HG03135 (cell line): Measurements from ENCODE around the gene C22orf31.
"Not testable (repeated sequence)": the region's sequence is repeated elsewhere in the genome, so short reads cannot be mapped to it uniquely, and the experiment has no call there.

Source experiments
- ATAC-seq: cut with Tn5 transposase; IDR thresholded peaks from one replicate; pipeline ENCODE4 v1.9.1; 2021; ENCODE audit warnings: mild to moderate bottlenecking, moderate library complexity; ENCODE audit not compliant: unreplicated experiment

C22orf31 gene

GRCh38 chr22:29055192-29055830, 6.3 kb downstream of the C22orf31 start:
- no peak for ATAC-seq

DNA sequence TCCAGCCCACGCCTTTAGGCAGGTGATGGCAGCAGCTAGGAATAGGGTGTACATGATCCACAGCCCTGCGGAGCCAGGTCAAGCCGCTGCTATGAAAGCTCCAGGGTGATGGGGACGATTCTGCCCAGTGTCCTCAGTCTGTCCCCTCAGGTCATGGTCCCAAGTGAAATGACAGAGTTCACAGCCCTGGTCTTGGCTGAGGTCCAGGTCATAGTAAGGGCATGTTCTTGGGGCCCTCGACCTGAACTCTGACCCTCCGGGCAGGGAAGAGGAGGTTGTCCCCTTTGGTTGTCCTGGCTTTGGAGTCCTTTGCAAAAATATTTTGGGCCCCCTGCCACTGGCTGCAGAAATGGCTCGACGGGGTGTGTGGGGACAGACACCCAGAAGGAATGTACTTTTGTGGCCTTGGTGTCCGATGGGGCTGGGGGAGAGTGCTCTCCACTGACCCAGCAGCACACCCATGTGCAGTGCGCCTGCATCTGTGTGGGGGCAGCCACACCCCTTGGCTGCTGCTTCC, 7.3 kb downstream of the C22orf31 start:
- ATAC-seq: no peak

DNA sequence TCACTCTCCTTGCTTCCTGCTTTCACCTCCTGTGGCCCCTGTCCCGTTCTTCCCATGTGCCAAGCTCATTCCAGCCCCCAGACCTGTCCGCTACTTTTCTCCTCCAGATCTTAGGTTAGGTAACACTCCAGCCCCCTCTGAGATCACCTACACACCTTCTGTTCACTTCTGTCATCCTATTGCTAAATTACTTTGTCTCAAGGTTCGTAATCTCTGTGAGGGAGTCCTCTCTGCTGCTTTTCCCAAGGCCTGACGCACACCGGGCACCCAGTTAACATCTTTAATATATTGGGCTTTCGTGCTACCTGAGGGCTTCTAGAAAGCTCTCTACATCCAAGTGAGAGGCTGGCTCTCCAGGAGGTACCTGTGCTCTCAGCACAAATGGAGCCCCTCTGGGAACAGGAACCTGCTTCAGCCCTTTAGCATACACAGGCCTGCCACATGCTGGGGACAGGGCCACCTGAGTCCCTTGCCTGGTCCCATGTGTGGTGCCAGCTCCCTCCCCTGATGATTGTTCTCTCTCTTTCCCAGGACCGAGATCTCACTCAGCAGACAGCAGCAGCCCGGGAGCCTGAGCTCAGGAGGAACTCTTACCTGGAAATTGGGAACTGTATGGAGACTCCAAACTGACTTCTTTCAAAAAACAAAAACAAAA, 8.5 kb downstream of the C22orf31 start:
- ATAC-seq: no peak

DNA sequence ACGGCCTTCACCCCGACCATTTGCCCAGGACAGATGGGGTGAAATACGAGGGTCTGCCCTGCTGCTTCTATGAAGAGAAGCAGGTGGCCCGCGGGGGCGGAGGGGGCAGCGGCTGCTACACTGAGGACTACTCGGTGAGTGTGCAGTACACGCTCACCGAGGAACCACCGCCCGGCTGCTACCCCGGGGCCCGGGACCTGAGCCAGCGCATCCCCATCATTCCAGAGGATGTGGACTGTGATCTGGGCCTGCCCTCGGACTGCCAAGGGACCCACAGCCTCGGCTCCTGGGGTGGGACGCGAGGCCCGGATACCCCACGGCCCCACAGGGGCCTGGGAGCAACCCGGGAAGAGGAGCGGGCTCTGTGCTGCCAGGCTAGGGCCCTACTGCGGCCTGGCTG, 11.2 kb downstream of the C22orf31 start:
- ATAC-seq: no peak

- no peak for ATAC-seq
Measured at GRCh38 chr22:29049655-29050263, 11.9 kb downstream of the C22orf31 start.

DNA sequence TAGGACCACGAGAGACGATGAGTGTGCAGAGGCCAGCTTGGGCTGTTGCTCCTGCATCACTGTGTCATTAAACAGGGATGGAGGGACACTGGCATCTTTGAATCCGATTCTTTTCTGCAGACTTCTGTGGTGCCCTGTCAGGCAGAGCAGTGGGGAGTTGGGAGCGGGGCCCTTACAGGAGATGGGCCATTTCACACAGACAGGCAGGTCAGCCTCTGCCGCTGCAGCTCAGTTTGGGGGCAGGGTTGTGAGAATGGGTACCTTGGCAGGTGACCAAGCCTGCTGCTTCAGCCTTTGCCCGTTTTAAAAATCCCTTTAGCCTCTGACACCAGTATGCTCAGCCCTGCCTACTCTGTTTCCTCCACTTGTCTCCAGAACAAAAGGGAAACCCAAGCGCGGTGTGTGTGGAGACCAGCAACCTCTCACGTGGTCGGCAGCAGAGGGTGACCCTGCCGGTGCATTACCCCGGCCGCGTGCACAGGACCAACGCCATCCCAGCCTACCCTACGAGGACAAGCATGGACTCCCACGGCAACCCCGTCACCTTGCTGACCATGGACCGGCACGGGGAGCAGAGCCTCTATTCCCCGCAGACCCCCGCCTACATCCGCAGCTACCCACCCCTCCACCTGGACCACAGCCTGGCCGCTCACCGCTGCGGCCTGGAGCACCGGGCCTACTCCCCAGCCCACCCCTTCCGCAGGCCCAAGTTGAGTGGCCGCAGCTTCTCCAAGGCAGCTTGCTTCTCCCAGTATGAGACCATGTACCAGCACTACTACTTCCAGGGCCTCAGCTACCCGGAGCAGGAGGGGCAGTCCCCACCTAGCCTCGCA, 12.6 kb downstream of the C22orf31 start:
- no peak for ATAC-seq

GRCh38 chr22:29044657-29045176, 16.9 kb downstream of the C22orf31 start:
- no peak for ATAC-seq

GRCh38 chr22:29043906-29044575, 17.6 kb downstream of the C22orf31 start:
- ATAC-seq: no peak

GRCh38 chr22:29041408-29041807, 20.2 kb downstream of the C22orf31 start:
- ATAC-seq: no peak

DNA sequence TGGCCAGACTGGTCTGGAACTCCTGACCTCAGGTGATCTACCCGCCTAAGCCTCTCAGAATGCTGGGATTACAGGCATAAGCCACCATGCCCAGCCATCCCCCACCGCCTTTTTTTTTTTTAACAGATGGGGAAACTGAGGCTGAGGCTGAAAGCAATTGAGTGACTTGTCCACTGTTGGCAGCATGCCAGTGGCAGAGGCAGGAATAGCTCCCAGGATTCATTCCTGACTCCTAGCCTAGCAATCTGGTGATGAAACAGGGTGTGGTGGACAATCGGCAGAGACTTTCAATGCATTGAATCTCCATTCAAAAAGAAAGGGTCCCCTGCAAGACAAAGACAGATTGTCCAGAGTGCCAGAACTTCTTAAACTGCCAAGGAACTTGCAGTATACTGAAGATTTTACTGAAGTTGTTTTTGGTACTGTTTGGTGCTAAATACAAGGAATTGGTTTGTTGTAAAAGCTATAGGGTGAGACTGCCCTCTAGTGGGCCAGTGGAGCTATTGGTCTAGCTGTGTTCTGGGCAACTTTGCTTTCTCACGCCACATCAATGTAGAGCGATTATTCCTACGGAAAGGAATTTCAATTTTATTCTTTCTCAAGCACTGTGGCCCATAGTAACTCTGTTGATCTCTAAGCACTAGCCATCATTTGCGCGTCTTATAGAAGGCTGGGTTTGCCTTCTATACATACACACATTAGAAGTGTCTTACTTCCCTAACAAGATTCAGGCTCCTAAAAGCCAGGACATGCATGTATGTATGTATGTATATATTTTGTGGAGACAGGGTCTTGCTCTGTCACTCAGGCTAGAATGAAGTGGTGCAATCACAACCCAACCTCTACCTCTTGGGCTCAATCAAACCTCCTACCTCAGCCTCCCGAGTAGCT, 21.0 kb downstream of the C22orf31 start:
- no peak for ATAC-seq

DNA sequence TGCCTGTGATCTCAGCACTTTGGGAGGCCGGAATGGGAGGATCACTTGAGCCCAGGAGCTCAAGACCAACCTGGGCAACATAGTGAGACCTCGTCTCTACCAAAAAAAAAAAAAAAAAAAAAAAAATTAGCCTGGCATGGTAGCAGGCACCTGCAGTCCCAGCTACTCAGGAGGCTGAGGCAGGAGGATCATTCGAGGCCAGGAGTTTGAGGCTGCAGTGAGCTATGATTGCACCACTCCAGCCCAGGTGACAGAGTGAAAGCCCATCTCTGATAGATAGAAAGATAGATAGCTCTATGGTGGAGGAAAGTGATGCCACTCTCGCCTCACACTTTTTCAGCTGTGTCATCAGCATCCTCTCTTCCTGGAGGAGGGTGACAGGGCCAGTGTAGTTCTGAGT, 21.9 kb downstream of the C22orf31 start:
- ATAC-seq: not testable (repeated sequence)

GRCh38 chr22:29039148-29039547, 22.5 kb downstream of the C22orf31 start:
- ATAC-seq: no peak

DNA sequence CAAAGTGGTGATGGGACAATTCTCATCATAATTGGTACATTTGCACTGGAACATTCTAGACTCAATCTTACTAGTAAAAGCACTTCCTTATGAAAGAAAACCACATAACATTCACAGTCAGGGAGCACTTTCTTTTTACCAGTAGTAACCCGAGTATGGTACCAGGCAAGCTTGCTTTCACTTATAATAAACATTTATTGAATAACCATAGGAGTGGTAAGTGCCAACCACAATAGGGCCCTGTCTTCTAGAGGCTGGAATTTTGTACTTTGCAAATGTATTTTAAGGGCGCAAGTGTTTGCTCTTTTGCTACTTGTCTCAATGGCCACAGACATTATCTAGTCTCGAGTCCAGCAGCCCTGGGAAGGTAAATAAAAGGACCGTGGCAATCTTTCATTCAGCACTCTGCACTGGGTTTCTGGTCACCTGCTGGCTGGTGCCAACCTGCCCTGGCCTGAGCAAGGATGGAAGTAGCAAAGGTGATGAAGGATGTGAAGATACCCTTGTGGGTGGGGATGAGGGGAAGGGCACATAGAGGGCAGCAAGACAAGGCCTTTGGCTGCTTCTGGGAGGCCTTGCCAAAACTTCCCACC, 24.2 kb downstream of the C22orf31 start:
- no peak for ATAC-seq

DNA sequence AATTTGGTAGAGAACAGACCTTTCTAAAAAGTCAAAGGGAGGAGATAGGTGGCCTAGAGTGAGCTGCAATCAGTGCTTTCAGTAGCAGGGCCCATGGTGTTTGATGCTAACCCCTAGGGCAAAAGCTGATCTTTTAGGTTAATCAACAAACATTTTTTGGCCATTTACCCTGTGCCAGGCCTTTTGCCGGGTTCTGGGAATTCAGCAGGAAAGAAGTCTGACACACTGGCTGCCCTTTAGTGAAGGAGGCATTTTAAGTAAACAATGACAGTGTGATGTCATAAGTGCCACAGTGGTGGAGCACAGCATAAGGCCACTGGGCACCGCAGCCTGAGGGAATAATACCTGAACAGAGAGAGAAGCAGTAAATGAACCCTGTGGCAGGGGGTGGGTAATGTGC, 29.0 kb downstream of the C22orf31 start:
- no peak for ATAC-seq

- ATAC-seq: no peak
Measured at GRCh38 chr22:29032014-29032475, 29.6 kb downstream of the C22orf31 start.

GRCh38 chr22:29031227-29032011, 30.2 kb downstream of the C22orf31 start:
- no peak for ATAC-seq

DNA sequence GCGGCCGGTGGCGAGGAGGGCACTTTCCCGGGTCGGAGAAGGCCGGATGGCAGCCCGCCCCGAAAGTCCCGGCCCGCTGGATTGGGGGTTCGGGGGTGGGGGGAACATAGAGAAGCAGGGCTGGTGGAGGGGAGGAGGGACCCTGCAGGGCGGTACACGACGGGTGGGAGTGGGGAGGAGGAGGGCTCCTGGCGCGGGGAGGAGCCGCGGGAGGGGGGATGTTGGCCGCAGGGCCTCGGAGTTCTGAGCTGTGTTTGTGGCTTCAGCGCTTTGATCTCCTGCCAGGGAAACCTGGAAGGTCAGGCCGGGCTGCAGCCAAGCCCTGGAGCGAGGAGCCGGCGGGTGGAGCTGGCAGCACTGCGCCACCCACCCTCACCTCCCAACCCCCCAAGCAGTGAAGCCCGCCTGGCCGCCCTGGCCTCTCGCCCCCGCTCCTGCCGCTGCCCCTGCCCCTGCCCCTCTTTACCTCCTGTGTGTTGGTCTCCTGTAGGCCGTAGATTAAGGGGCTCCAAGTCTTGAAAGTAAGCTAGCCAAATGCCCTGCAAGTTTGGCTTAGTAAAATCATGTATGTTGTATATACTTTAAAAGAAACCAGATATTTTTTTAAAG, 30.9 kb downstream of the C22orf31 start:
- ATAC-seq: no peak
